Panc1 (cell line): ENCODE results near the gene ASPM. TPM values are rescaled to one million over a fixed set of nuclear protein-coding genes. Genes with fewer than 3 reads are reported as not detected.

Experiments used
- ATAC-seq: fragments of 200-7000 bp; cut with Tn5 transposase; 2 replicates; pipeline ENCODE4 v1.9.1; 2020; ENCODE audit warnings: mild to moderate bottlenecking, moderate library complexity
- BruUV-seq: library from RNA; stranded (reverse); fragments of 400-500 nt; replicated peaks from 2 replicates; lab custom pipeline; 2021; lab: Mats Ljungman, UMichigan
- CTCF ChIA-PET: fragments of 300-600 bp; sonication (Branson Sonifier 250); formaldehyde crosslinking; loops from one replicate; lab custom pipeline; 2022; ENCODE audit warnings: antibody characterized with exemption; lab: Charles Lee
- POLR2A ChIA-PET: fragments of 300-600 bp; sonication (Branson Sonifier 250); formaldehyde crosslinking; loops from one replicate; lab custom pipeline; 2022; ENCODE audit warnings: antibody characterized with exemption; lab: Charles Lee
- DNase-seq: peaks from one replicate; pipeline ENCODE4 v3.0.0-alpha.2; 2010; ENCODE audit warnings: low read depth, low spot score
- H3K27ac ChIP-seq: 2 replicates; pipeline ENCODE4 v1.5.1; 2011; ENCODE audit warnings: mild to moderate bottlenecking, low read length, inconsistent platforms
- H3K27me3 ChIP-seq: fragments of 200-500 bp; sonication (Bioruptor generic); 2 replicates; pipeline ENCODE4 v1.6.0; 2014; ENCODE audit warnings: low read length, inconsistent platforms; ENCODE audit not compliant: control insufficient read depth, insufficient read depth
- H3K36me3 ChIP-seq: fragments of 200-500 bp; sonication (Bioruptor generic); 2 replicates; pipeline ENCODE4 v1.5.1; 2014; ENCODE audit warnings: inconsistent platforms, mild to moderate bottlenecking, low read length, moderate library complexity; ENCODE audit not compliant: control insufficient read depth, insufficient read depth
- H3K4me1 ChIP-seq: 2 replicates; pipeline ENCODE4 v1.5.1; 2011; ENCODE audit warnings: inconsistent platforms, mild to moderate bottlenecking, low read length, moderate library complexity; ENCODE audit not compliant: control insufficient read depth, insufficient read depth
- H3K4me3 ChIP-seq, 2 experiments: 2 replicates each; pipeline ENCODE4 v1.5.1; 2011 to 2012; ENCODE audit warnings: low read depth in 2 of 2, low read length in 2 of 2, mild to moderate bottlenecking in 2 of 2, inconsistent platforms in 1 of 2, moderate library complexity in 1 of 2
- H3K9me3 ChIP-seq: fragments of 200-500 bp; sonication (Bioruptor generic); 2 replicates; pipeline ENCODE4 v1.5.1; 2014; ENCODE audit warnings: low read depth, mild to moderate bottlenecking, inconsistent platforms, low read length, moderate library complexity; ENCODE audit not compliant: control insufficient read depth, insufficient read depth
- CTCF ChIP-seq: fragments of 450-650 bp; IDR thresholded peaks from 2 replicates; pipeline ENCODE4 v1.5.1; 2017; ENCODE audit warnings: mild to moderate bottlenecking
- POLR2AphosphoS5 ChIP-seq: IDR thresholded peaks from 2 replicates; pipeline ENCODE4 v1.6.1; 2012; ENCODE audit warnings: mild to moderate bottlenecking, low read depth, low read length, moderate library complexity
- REST ChIP-seq, 2 experiments: IDR thresholded peaks; 2 replicates each; pipeline ENCODE4 v1.6.1; 2011 to 2012; ENCODE audit warnings: low read depth in 2 of 2, control low read depth in 1 of 2, low read length in 1 of 2, mild to moderate bottlenecking in 1 of 2, moderate library complexity in 1 of 2; ENCODE audit not compliant: insufficient read depth in 1 of 2
- SIN3A ChIP-seq: IDR thresholded peaks from 2 replicates; pipeline ENCODE4 v1.6.1; 2012; ENCODE audit warnings: low read depth, mild to moderate bottlenecking, low read length, moderate library complexity, borderline replicate concordance; ENCODE audit not compliant: insufficient read depth
- TCF7L2 ChIP-seq: IDR thresholded peaks from 2 replicates; pipeline ENCODE4 v1.6.1; 2011; ENCODE audit warnings: mild to moderate bottlenecking, low read depth, low read length, inconsistent platforms
- in situ Hi-C: cut with HindIII; loops from 2 replicates; pipeline ENCODE4 v1.10.0; 2016; ENCODE audit warnings: low sequenced_read_pairs, low pct_unique_long_range_greater_than_20kb
- intact Hi-C: fragments of 100-400 bp; cut with micrococcal nuclease; formaldehyde crosslinking; loops from one replicate; pipeline ENCODE4 v1.10.0; 2022; ENCODE audit not compliant: unreplicated experiment
- total RNA-seq: library from RNA; stranded (reverse); gene quantifications from one replicate; pipeline ENCODE4 v1.2.1, GENCODE V29; 2021; ENCODE audit not compliant: unreplicated experiment

ASPM gene
- total RNA-seq, 1 experiment from 2014 or later, result 26.9 TPM

- no peaks in the 10 kb centered on the region for H3K27me3 ChIP-seq
- no TSS peak for BruUV-seq
- ChIA-PET CTCF (no interaction called here), POLR2A (no interaction called here)
- TF ChIP-seq CTCF, result no peak
- no peak for TF ChIP-seq REST (IDR thresholded peaks at IDR 0.05; ENCODE audit: insufficient read depth in 1 of 2, low read depth in 2 of 2, low read length in 1 of 2)
- TF ChIP-seq SIN3A, result no peak
- no peak for TF ChIP-seq POLR2AphosphoS5
- no peak for TF ChIP-seq TCF7L2
- no peak for ATAC-seq
- H3K36me3 ChIP-seq, result peaks cover 5% of the 10 kb centered on the region
- no peak overlapping the region for H3K27ac ChIP-seq
- DNase-seq, result no peak
- intact Hi-C loops, result no loop called here
- in situ Hi-C loops, result no loop called here
- no peak overlapping the region for H3K4me3 ChIP-seq
- H3K9me3 ChIP-seq, result no peaks in the 10 kb centered on the region
- H3K4me1 ChIP-seq, result peaks cover 4% of the 10 kb centered on the region
Measured at GRCh38 chr1:197149340-197149739, 2.9 kb upstream of the ASPM start.

- TF ChIP-seq CTCF (no peak), SIN3A (no peak), REST (IDR thresholded peaks at IDR 0.05; ENCODE audit: insufficient read depth in 1 of 2, low read depth in 2 of 2, low read length in 1 of 2) (no peak), POLR2AphosphoS5 (no peak), TCF7L2 (no peak)
- in situ Hi-C loops (no loop called here), intact Hi-C loops (no loop called here)
- no peaks in the 10 kb centered on the region for H3K9me3 ChIP-seq
- POLR2A ChIA-PET, result no interaction called here
- H3K27me3 ChIP-seq, result no peaks in the 10 kb centered on the region
- no peak for ATAC-seq
- BruUV-seq, result no TSS peak
- no peak for DNase-seq
- CTCF ChIA-PET, result no interaction called here
- peak overlapping the region; percentile 93 for H3K27ac ChIP-seq
- H3K36me3 ChIP-seq, result peaks cover 25% of the 10 kb centered on the region
- peak overlapping the region; percentile 63 to 86 for H3K4me3 ChIP-seq
- peaks cover 7% of the 10 kb centered on the region for H3K4me1 ChIP-seq
Measured at GRCh38 chr1:197145446-197146024, 934 bp downstream of the ASPM start.
